ENCODE results near the gene SLC5A1.

Gene SLC5A1

GRCh38 chr22:32050678-32051515 lies 7.8 kb downstream of the SLC5A1 start:
- no peak for DNase-seq (ENCODE audit: low spot score)

- DNase-seq (ENCODE audit: low spot score), result no peak
These were observed 9.2 kb downstream of the SLC5A1 start for GRCh38 chr22:32052244-32052643.

- DNase-seq (ENCODE audit: low spot score), result no peak
These were observed 10.1 kb downstream of the SLC5A1 start for GRCh38 chr22:32052936-32053791.

- no peak for DNase-seq (ENCODE audit: low spot score)
These were observed 12.0 kb downstream of the SLC5A1 start for GRCh38 chr22:32055069-32055468.

GRCh38 chr22:32058656-32059260 lies 15.7 kb downstream of the SLC5A1 start:
- no peak for DNase-seq (ENCODE audit: low spot score)

- DNase-seq (ENCODE audit: low spot score), result no peak
These were observed 16.4 kb downstream of the SLC5A1 start for GRCh38 chr22:32059426-32059825.

- DNase-seq (ENCODE audit: low spot score), result no peak
These were observed 20.6 kb downstream of the SLC5A1 start for GRCh38 chr22:32063701-32064100.

- DNase-seq (ENCODE audit: low spot score), result no peak
These were observed 23.8 kb downstream of the SLC5A1 start for GRCh38 chr22:32066820-32067219.

GRCh38 chr22:32067613-32068012 lies 24.6 kb downstream of the SLC5A1 start:
- no peak for DNase-seq (ENCODE audit: low spot score)

GRCh38 chr22:32069579-32070372 lies 26.7 kb downstream of the SLC5A1 start:
- no peak for DNase-seq (ENCODE audit: low spot score)

GRCh38 chr22:32073262-32073661 lies 30.2 kb downstream of the SLC5A1 start:
- no peak for DNase-seq (ENCODE audit: low spot score)

GRCh38 chr22:32073823-32074380 lies 30.8 kb downstream of the SLC5A1 start:
- DNase-seq (ENCODE audit: low spot score), result no peak

GRCh38 chr22:32075997-32076760 lies 33.1 kb downstream of the SLC5A1 start:
- no peak for DNase-seq (ENCODE audit: low spot score)

GRCh38 chr22:32076761-32077084 lies 33.7 kb downstream of the SLC5A1 start:
- DNase-seq (ENCODE audit: low spot score), result no peak

GRCh38 chr22:32077151-32077550 lies 34.1 kb downstream of the SLC5A1 start:
- DNase-seq (ENCODE audit: low spot score), result no peak

GRCh38 chr22:32079130-32080089 lies 36.3 kb downstream of the SLC5A1 start:
- DNase-seq (ENCODE audit: low spot score), result peak; percentile 64

- peak; percentile 30 for DNase-seq (ENCODE audit: low spot score)
These were observed 37.8 kb downstream of the SLC5A1 start for GRCh38 chr22:32080904-32081303.

GRCh38 chr22:32082331-32082730 lies 39.3 kb downstream of the SLC5A1 start:
- DNase-seq (ENCODE audit: low spot score), result no peak

GRCh38 chr22:32083000-32083399 lies 39.9 kb downstream of the SLC5A1 start:
- no peak for DNase-seq (ENCODE audit: low spot score)

GRCh38 chr22:32083814-32084213 lies 40.8 kb downstream of the SLC5A1 start:
- no peak for DNase-seq (ENCODE audit: low spot score)

All from kidney capillary endothelial cell (primary cell).